Adipose tissue (tissue), 3 donors: Measurements from ENCODE around the gene RNF128. TPM values are rescaled to one million over a fixed set of nuclear protein-coding genes. Genes with fewer than 3 reads are reported as not detected.

ENCODE experiments used
- polyA plus RNA-seq, 3 donors: library from polyadenylated mRNA; stranded (reverse); fragments of 200-250 nt; gene quantifications; one replicate each; pipeline ENCODE4 v1.2.3, GENCODE V29; 2013
- donor health status: healthy with polysubstance abuse.
- donor health status: Bipolar disorder and iron deficiency.
- donor health status: healthy.

The RNF128 gene
- polyA plus RNA-seq, 3 donors, result 0.34 to 9.1 (median 1.9) TPM

Other genes with a start within 250 kb of the RNF128 start
- 1 to 10 TPM in 1 of 3 donors, under 1 TPM in 2; 0.34 to 1.2 (median 0.51) TPM for gene RADX, start 114.7 kb upstream of the RNF128 start, polyA plus RNA-seq
- gene TBC1D8B, start 76.0 kb downstream of the RNF128 start, polyA plus RNA-seq, result 1 to 10 TPM; 1.1 to 4.0 (median 3.1) TPM
- under 1 TPM in 1 of 3 donors, not detected in 2; 0.40 TPM for gene RIPPLY1, start 176.6 kb downstream of the RNF128 start, polyA plus RNA-seq
- 1 to 10 TPM in 1 of 3 donors, under 1 TPM in 2; 0.38 to 1.2 (median 0.45) TPM for gene CLDN2, start 193.7 kb downstream of the RNF128 start, polyA plus RNA-seq